Activated CD4-positive, alpha-beta T cell treated with anti-CD3 and anti-CD28 coated beads for 1 hour (primary cell): ENCODE data around the gene EXOC6.

ENCODE experiments used
- DNase-seq: peaks from one replicate; pipeline ENCODE4 v3.0.0-alpha.2; 2020

Gene EXOC6

GRCh38 chr10:92832998-92833650 is 15.2 kb upstream of the EXOC6 start:
- DNase-seq, result no peak

- no peak for DNase-seq
These were observed 14.0 kb upstream of the EXOC6 start for GRCh38 chr10:92834331-92834730.

- no peak for DNase-seq
These were observed 13.3 kb upstream of the EXOC6 start for GRCh38 chr10:92834986-92835385.

- no peak for DNase-seq
These were observed 10.9 kb upstream of the EXOC6 start for GRCh38 chr10:92837456-92837855.

- DNase-seq, result no peak
These were observed 8.9 kb upstream of the EXOC6 start for GRCh38 chr10:92839191-92840085.

- DNase-seq, result no peak
These were observed 3.6 kb upstream of the EXOC6 start for GRCh38 chr10:92844746-92845145.

GRCh38 chr10:92845921-92846320 is 2.4 kb upstream of the EXOC6 start:
- DNase-seq, result no peak

- DNase-seq, result no peak
These were observed 2.0 kb upstream of the EXOC6 start for GRCh38 chr10:92846344-92846743.

GRCh38 chr10:92846854-92847201 is 1.5 kb upstream of the EXOC6 start:
- DNase-seq, result no peak

- no peak for DNase-seq
These were observed 987 bp upstream of the EXOC6 start for GRCh38 chr10:92847202-92847864.

- DNase-seq, result peak; percentile 78
These were observed 281 bp upstream of the EXOC6 start for GRCh38 chr10:92848037-92848440.

GRCh38 chr10:92849234-92849525 is 860 bp downstream of the EXOC6 start:
- DNase-seq, result no peak

GRCh38 chr10:92849576-92850090 is 1.3 kb downstream of the EXOC6 start:
- DNase-seq, result no peak

GRCh38 chr10:92850185-92850584 is 1.9 kb downstream of the EXOC6 start:
- no peak for DNase-seq

GRCh38 chr10:92851003-92851402 is 2.7 kb downstream of the EXOC6 start:
- DNase-seq, result no peak

GRCh38 chr10:92855560-92855959 is 7.2 kb downstream of the EXOC6 start:
- no peak for DNase-seq

- DNase-seq, result no peak
These were observed 9.7 kb downstream of the EXOC6 start for GRCh38 chr10:92857904-92858514.

GRCh38 chr10:92867235-92867634 is 18.9 kb downstream of the EXOC6 start:
- DNase-seq, result no peak

- DNase-seq, result no peak
These were observed 19.7 kb downstream of the EXOC6 start for GRCh38 chr10:92868036-92868435.

GRCh38 chr10:92868557-92868956 is 20.2 kb downstream of the EXOC6 start:
- DNase-seq, result no peak

GRCh38 chr10:92873029-92873428 is 24.7 kb downstream of the EXOC6 start:
- DNase-seq, result no peak

GRCh38 chr10:92876509-92877036 is 28.3 kb downstream of the EXOC6 start:
- no peak for DNase-seq

- DNase-seq, result no peak
These were observed 32.0 kb downstream of the EXOC6 start for GRCh38 chr10:92880233-92880861.
